ENCODE results near the gene GLIS1.

DNA sequence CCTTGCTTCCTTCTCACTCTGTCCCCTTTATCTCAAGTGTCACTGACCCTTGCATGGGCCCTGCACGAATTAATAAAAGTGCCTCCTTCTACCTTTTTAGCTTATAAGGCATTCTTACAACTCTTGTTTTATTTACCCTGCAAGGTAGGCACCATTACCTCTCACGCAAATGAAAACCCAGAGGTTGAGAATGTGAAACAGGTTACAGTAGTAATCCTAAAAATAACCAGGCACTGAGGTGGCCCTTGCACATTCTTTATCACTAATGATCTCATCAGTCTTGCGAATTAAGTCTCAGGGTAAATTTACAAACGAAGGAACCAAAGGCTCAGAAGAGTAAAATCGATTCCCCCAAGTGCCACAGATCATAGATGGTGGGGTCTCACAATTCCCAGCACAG is 3.7 kb downstream of the GLIS1 start:
- TF ChIP-seq, protein P1, sequence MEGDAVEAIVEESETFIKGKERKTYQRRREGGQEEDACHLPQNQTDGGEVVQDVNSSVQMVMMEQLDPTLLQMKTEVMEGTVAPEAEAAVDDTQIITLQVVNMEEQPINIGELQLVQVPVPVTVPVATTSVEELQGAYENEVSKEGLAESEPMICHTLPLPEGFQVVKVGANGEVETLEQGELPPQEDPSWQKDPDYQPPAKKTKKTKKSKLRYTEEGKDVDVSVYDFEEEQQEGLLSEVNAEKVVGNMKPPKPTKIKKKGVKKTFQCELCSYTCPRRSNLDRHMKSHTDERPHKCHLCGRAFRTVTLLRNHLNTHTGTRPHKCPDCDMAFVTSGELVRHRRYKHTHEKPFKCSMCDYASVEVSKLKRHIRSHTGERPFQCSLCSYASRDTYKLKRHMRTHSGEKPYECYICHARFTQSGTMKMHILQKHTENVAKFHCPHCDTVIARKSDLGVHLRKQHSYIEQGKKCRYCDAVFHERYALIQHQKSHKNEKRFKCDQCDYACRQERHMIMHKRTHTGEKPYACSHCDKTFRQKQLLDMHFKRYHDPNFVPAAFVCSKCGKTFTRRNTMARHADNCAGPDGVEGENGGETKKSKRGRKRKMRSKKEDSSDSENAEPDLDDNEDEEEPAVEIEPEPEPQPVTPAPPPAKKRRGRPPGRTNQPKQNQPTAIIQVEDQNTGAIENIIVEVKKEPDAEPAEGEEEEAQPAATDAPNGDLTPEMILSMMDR (IDR thresholded peaks at IDR 0.05; ENCODE audit: poor library complexity) = no peak
- no peak for TF ChIP-seq EZH2phosphoT487 (IDR thresholded peaks at IDR 0.05; ENCODE audit: low read depth, severe bottlenecking, unreplicated experiment)
